Ectodermal cell (in vitro differentiated cells): ENCODE measurements around the gene GAPT. TPM values are rescaled to one million over a fixed set of nuclear protein-coding genes. Genes with fewer than 3 reads are reported as not detected.

ENCODE experiments used
- H3K27ac ChIP-seq: 2 replicates; pipeline ENCODE4 v1.7.0; 2013; ENCODE audit warnings: mild to moderate bottlenecking, low read depth, low read length; ENCODE audit not compliant: insufficient read depth, poor library complexity, severe bottlenecking
- H3K27me3 ChIP-seq: 2 replicates; pipeline ENCODE4 v1.7.0; 2013; ENCODE audit warnings: mild to moderate bottlenecking, low read length; ENCODE audit not compliant: insufficient read depth, control insufficient read depth, poor library complexity, severe bottlenecking
- H3K36me3 ChIP-seq: one replicate; pipeline ENCODE4 v1.7.0; 2013; ENCODE audit warnings: low read length; ENCODE audit not compliant: control insufficient read depth, insufficient read depth
- H3K4me1 ChIP-seq: one replicate; pipeline ENCODE4 v1.7.0; 2013; ENCODE audit warnings: low read length; ENCODE audit not compliant: control insufficient read depth, insufficient read depth
- H3K4me3 ChIP-seq: 2 replicates; pipeline ENCODE4 v1.7.0; 2013; ENCODE audit warnings: low read depth, low read length, control low read depth; ENCODE audit not compliant: insufficient read depth
- H3K9me3 ChIP-seq: 2 replicates; pipeline ENCODE4 v1.7.0; 2013; ENCODE audit warnings: mild to moderate bottlenecking, low read length, moderate library complexity; ENCODE audit not compliant: control insufficient read depth
- WGBS, 2 experiments: methylation state at CpG; one replicate each; pipeline ENCODE4 v1.1.7; 2013; ENCODE audit warnings: missing lambda C conversion rate in 2 of 2; 5-methylcytosine and 5-hydroxymethylcytosine counted together
- polyA plus RNA-seq, 4 experiments: library from polyadenylated mRNA; stranded (reverse); fragments of 50-300 nt; gene quantifications; one replicate each; pipeline ENCODE4 v1.2.3, GENCODE V29; 2013

The GAPT gene
- polyA plus RNA-seq (2013, experiment 1 of 4) = not detected
- not detected for polyA plus RNA-seq (2013, experiment 2 of 4)
- polyA plus RNA-seq (2013, experiment 3 of 4) = not detected
- polyA plus RNA-seq (2013, experiment 4 of 4) = not detected

DNA sequence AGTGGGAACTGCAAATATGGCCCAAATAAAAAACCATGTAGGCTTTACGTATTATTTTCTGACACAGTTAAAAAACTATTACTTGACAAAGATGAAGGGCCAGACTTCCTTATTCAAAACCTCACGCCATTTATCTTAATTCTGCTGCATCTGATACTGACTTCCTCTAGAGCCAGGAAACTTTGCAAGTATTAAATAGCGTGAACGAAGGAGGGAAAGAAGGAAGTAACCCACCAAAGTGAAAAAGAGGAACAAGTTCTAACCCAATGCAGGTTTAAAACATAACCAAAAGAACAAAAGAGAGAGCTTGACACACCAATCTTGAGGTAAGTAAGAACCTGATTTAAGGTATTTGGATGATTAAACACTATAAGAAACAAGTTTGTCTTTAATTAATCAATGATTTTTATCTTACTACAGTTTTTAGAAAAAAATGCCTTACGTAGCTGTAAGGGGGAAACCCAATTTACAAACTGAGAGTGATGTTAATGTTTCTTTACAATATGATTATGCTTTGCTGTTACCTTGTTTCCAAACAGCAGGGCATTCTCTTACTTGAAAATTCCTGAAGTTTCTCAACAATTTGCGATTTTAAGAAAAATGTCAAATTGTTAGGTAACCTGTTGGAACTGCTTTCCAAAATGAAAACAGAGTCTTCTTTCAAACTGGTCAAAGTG is at the start of gene GAPT:
Gene GAPT (plus strand): TSS at position 220 of the 677 bp plus-strand sequence. CDS start 3,102 bp downstream, outside the sequence.
- Histone ChIP-seq H3K4me1 (no peaks in the 10 kb centered on the region), H3K4me3 (no peak within 1 kb of the TSS), H3K36me3 (no peaks in the 10 kb centered on the region), H3K27me3 (no peaks in the 10 kb centered on the region), H3K27ac (no peak within 1 kb of the TSS), H3K9me3 (no peaks in the 10 kb centered on the region)
- WGBS, 2 experiments = 80 to 85% methylated on average over 5 to 6 of the region's 6 CpGs

GRCh38 chr5:58444805-58445204 is 46.4 kb upstream of the GAPT start:
- H3K27me3 ChIP-seq = no peaks in the 10 kb centered on the region
- H3K27ac ChIP-seq = no peak overlapping the region
- H3K4me1 ChIP-seq = no peaks in the 10 kb centered on the region
- H3K9me3 ChIP-seq = no peaks in the 10 kb centered on the region
- H3K36me3 ChIP-seq = no peaks in the 10 kb centered on the region
- no peak overlapping the region for H3K4me3 ChIP-seq

DNA sequence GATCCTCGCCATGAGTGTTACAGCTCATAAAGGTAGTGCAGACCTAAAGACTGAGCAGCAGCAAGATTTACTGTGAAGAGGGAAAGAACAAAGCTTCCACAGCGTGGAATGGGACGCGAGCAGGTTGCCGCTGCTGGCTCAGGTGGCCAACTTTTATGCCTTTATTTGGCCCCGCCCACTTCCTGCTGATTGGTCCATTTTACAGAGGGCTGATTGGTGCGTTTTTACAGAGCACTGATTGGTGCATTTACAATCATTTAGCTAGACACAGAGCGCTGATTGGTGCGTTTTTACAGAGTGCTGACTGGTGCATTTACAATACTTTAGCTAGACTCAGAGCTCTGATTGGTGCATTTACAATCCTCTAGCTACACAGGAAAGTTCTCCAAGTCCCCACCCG is 45.2 kb upstream of the GAPT start:
- no peaks in the 10 kb centered on the region for H3K36me3 ChIP-seq
- no peak overlapping the region for H3K4me3 ChIP-seq
- 91 to 93% methylated on average over 10 of the region's 10 CpGs for WGBS, 2 experiments
- no peaks in the 10 kb centered on the region for H3K27me3 ChIP-seq
- no peak overlapping the region for H3K27ac ChIP-seq
- no peaks in the 10 kb centered on the region for H3K4me1 ChIP-seq
- no peaks in the 10 kb centered on the region for H3K9me3 ChIP-seq

- WGBS, 2 experiments = 83 to 87% methylated on average over 2 of the region's 2 CpGs
- Histone ChIP-seq H3K4me1 (no peaks in the 10 kb centered on the region), H3K9me3 (no peaks in the 10 kb centered on the region), H3K27ac (no peak overlapping the region), H3K27me3 (no peaks in the 10 kb centered on the region), H3K36me3 (no peaks in the 10 kb centered on the region), H3K4me3 (no peak overlapping the region)
These were observed 44.0 kb upstream of the GAPT start for GRCh38 chr5:58447226-58447625.

- Histone ChIP-seq H3K27me3 (no peaks in the 10 kb centered on the region), H3K4me1 (no peaks in the 10 kb centered on the region), H3K27ac (no peak overlapping the region), H3K4me3 (no peak overlapping the region), H3K9me3 (no peaks in the 10 kb centered on the region), H3K36me3 (peaks cover 4% of the 10 kb centered on the region)
- 83 to 96% methylated on average over 2 to 3 of the region's 3 CpGs for WGBS, 2 experiments
These were observed 41.2 kb upstream of the GAPT start for GRCh38 chr5:58450018-58450417.

DNA sequence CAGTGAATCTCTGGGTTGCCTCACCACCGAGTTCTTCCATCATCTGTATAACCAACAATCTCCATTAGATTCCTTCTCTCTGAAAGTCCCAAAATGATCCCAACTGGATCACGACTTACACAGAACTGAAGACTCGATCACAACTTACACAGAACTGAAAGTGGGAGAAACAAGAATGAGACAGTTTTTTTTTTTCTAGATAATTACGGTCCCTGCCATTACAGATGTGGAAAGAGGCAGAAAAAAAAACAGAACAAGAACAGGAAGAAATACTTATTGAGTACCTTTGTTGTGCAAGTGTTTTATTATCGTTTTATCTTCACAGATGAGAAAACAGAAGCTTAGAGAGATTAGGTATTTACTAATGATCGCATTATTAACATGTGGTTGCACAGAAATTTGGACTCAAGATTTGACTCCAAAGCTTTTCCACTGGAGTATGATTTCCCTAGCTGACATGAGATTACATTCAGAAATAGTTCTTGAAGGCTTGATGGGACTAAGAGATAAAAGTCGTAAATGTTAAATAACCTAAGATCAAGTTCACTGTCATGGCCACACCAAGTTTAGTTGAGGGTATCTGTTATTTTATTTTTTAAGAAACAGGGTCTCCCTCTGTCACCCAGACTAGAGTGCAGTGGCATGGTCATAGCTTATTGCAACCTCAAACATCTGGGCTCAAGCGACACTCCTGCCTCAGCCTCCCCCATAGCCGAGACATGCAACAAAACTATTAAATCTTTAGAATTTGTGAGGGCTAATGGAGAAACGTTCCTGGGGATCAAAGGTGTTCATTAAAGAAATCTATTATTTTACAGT is 40.2 kb upstream of the GAPT start:
- Histone ChIP-seq H3K4me3 (no peak overlapping the region), H3K27ac (no peak overlapping the region), H3K9me3 (no peaks in the 10 kb centered on the region), H3K27me3 (no peaks in the 10 kb centered on the region), H3K36me3 (peaks cover 12% of the 10 kb centered on the region), H3K4me1 (no peaks in the 10 kb centered on the region)
- WGBS, 2 experiments = 93 to 97% methylated on average over 9 to 10 of the region's 10 CpGs

DNA sequence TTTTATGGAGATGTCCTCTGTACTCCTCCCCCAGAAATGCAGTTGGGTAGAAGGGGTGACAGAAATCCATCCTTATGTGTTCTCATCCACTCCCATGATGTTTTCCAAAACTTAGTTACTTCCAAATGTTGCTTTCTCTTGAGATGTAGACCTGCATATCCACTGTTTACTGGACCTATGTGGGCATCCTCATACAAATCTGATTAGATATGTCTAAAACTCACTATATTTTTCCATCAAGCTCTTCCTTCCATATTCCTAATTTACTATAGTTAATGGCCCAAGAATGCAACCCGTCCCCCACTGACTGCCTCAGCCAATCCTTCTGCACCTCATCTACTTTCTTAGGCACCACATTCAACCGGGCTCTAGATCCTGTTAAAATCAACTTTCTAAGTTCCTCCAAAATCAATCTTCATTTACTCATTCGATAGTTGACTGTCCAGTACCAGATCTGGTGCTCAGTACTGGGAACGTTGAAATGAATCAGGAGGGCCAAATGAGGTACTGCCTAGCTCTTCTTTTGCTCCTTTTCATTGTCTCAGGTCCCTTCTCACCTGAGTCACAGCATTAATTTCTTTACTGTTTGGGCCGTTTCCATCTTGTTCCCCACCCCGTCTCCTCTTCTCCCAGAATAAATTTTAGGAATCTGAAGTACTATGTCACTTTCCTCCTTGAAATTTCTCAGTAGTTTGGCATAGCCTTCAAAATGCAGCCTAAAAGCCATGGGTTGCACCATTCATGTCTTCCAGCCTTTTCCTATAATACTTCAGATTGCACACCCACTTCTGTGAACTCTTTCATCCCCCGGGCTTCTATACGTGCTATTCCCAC is 39.3 kb upstream of the GAPT start:
- Histone ChIP-seq H3K27me3 (no peaks in the 10 kb centered on the region), H3K4me1 (no peaks in the 10 kb centered on the region), H3K36me3 (peaks cover 12% of the 10 kb centered on the region), H3K27ac (no peak overlapping the region), H3K4me3 (no peak overlapping the region), H3K9me3 (no peaks in the 10 kb centered on the region)
- WGBS, 2 experiments = 92 to 93% methylated on average over 8 of the region's 8 CpGs

DNA sequence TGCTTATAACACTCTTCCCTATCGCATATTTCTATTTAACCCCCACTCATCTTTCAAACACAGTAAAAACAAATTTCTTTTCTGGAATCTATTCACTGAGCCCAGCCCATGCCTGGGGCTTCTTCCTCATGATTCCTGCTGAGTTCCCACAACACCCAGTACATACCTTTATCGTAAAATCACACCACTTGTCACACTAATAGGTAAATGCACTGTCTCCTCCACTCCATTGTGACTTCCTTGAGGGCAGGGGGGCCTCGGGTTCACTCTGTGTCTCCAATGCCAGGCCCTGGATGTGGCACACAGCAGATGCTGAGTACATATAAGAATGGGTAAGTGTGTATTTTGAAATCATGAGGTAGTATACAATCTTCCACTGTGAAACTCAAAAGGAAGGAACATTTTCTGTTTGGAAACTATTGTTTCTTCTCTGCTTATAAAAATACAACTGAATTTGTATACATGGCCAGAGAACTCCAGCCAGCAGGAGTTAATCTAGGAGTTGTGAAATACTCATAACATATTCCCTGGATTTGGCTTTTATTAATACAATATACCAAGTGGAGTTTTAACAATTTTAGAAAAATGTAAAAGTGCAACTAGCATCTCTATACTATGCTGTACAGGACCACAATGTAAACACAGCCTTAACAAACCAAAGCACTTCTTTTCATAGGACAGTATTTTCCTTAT is 38.5 kb upstream of the GAPT start:
- 94 to 95% methylated on average over 3 of the region's 3 CpGs for WGBS, 2 experiments
- peaks cover 12% of the 10 kb centered on the region for H3K36me3 ChIP-seq
- no peak overlapping the region for H3K4me3 ChIP-seq
- H3K4me1 ChIP-seq = no peaks in the 10 kb centered on the region
- H3K9me3 ChIP-seq = no peaks in the 10 kb centered on the region
- no peaks in the 10 kb centered on the region for H3K27me3 ChIP-seq
- no peak overlapping the region for H3K27ac ChIP-seq

- Histone ChIP-seq H3K27me3 (peaks cover 5% of the 10 kb centered on the region), H3K4me3 (no peak overlapping the region), H3K4me1 (no peaks in the 10 kb centered on the region), H3K36me3 (peaks cover 12% of the 10 kb centered on the region), H3K9me3 (no peaks in the 10 kb centered on the region), H3K27ac (no peak overlapping the region)
These were observed 37.9 kb upstream of the GAPT start for GRCh38 chr5:58453306-58453705.
